ENCODE results near the gene BRAP.
A peak's percentile ranks its signal among the peaks of the same experiment; 100 is the strongest.

Gene BRAP

GRCh38 chr12:111691262-111691661 is 5.5 kb upstream of the BRAP start:
- Histone ChIP-seq H3F3A (ENCODE audit: insufficient read depth, low read length) (no peaks in the 10 kb centered on the region), H3K27ac (ENCODE audit: low read length) (no peak overlapping the region), H3K4me3 (ENCODE audit: low read length) (no peak overlapping the region), H3K4me2 (ENCODE audit: low read depth, low read length) (no peak overlapping the region), H3K9ac (ENCODE audit: low read length) (no peak overlapping the region), H3K4me1 (ENCODE audit: low read length) (peaks cover 6% of the 10 kb centered on the region), H3K9me2 (replicated peaks; ENCODE audit: insufficient read depth, low read length) (no peaks in the 10 kb centered on the region), H3K27me3 (replicated peaks; ENCODE audit: insufficient read depth, low read length) (no peaks in the 10 kb centered on the region), H3K9me3 (replicated peaks; ENCODE audit: insufficient read depth, low read length) (no peaks in the 10 kb centered on the region), H3K36me3 (replicated peaks; ENCODE audit: insufficient read depth, low read length) (no peaks in the 10 kb centered on the region), H2AFZ (ENCODE audit: low read length) (no peak overlapping the region), H4K20me1 (ENCODE audit: insufficient read depth, low read length) (no peaks in the 10 kb centered on the region), H3K79me2 (ENCODE audit: low read length) (peaks cover 11% of the 10 kb centered on the region)
- DNase-seq: no peak
- no peak for TF ChIP-seq EZH2 (optimal IDR thresholded peaks at IDR 0.05; ENCODE audit: low read depth, low read length)

DNA sequence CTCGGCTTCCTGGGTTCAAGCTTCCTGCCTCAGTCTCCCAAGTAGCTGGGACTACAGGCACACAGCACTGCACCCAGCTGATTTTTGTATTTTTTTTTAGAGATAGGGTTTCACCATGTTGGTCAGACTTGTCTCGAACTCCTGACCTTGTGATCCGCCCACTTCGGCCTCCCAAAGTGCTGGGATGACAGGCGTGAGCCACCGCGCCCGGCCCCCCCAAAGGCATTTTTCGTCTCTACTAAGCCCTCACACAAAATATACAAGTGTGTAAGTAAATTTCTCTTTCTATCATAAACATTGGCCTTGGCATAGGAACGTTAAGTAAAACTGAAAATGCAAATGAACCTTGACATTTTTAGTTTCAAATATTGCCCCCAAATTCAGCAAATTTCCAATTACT is 2.2 kb upstream of the BRAP start:
- Histone ChIP-seq H3K4me3 (ENCODE audit: low read length) (no peak overlapping the region), H3K36me3 (replicated peaks; ENCODE audit: insufficient read depth, low read length) (no peaks in the 10 kb centered on the region), H3K27me3 (replicated peaks; ENCODE audit: insufficient read depth, low read length) (no peaks in the 10 kb centered on the region), H3K9me2 (replicated peaks; ENCODE audit: insufficient read depth, low read length) (no peaks in the 10 kb centered on the region), H3F3A (ENCODE audit: insufficient read depth, low read length) (peaks cover 3% of the 10 kb centered on the region; the same call in 1 of the 2 replicates), H3K9ac (ENCODE audit: low read length) (no peak overlapping the region), H3K4me2 (ENCODE audit: low read depth, low read length) (no peak overlapping the region), H3K27ac (ENCODE audit: low read length) (no peak overlapping the region), H3K9me3 (replicated peaks; ENCODE audit: insufficient read depth, low read length) (no peaks in the 10 kb centered on the region), H3K4me1 (ENCODE audit: low read length) (peaks cover 6% of the 10 kb centered on the region), H3K79me2 (ENCODE audit: low read length) (peaks cover 34% of the 10 kb centered on the region), H2AFZ (ENCODE audit: low read length) (no peak overlapping the region), H4K20me1 (ENCODE audit: insufficient read depth, low read length) (no peaks in the 10 kb centered on the region)
- TF ChIP-seq, protein P1, sequence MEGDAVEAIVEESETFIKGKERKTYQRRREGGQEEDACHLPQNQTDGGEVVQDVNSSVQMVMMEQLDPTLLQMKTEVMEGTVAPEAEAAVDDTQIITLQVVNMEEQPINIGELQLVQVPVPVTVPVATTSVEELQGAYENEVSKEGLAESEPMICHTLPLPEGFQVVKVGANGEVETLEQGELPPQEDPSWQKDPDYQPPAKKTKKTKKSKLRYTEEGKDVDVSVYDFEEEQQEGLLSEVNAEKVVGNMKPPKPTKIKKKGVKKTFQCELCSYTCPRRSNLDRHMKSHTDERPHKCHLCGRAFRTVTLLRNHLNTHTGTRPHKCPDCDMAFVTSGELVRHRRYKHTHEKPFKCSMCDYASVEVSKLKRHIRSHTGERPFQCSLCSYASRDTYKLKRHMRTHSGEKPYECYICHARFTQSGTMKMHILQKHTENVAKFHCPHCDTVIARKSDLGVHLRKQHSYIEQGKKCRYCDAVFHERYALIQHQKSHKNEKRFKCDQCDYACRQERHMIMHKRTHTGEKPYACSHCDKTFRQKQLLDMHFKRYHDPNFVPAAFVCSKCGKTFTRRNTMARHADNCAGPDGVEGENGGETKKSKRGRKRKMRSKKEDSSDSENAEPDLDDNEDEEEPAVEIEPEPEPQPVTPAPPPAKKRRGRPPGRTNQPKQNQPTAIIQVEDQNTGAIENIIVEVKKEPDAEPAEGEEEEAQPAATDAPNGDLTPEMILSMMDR (IDR thresholded peaks at IDR 0.05; ENCODE audit: low read length): no peak
- TF ChIP-seq EZH2phosphoT487 (IDR thresholded peaks at IDR 0.05; ENCODE audit: low read length): no peak
- TF ChIP-seq EZH2 (optimal IDR thresholded peaks at IDR 0.05; ENCODE audit: low read depth, low read length): no peak
- no peak for DNase-seq

- H3K27me3 ChIP-seq (replicated peaks; ENCODE audit: insufficient read depth, low read length): no peaks in the 10 kb centered on the region
- TF ChIP-seq EZH2 (optimal IDR thresholded peaks at IDR 0.05; ENCODE audit: low read depth, low read length) (no peak), EZH2phosphoT487 (IDR thresholded peaks at IDR 0.05; ENCODE audit: low read length) (no peak)
- TF ChIP-seq, protein P1 (IDR thresholded peaks at IDR 0.05; ENCODE audit: low read length): peak; percentile 25; the same call in 1 of the 2 replicates
- no peaks in the 10 kb centered on the region for H4K20me1 ChIP-seq (ENCODE audit: insufficient read depth, low read length)
- H3K79me2 ChIP-seq (ENCODE audit: low read length): peaks cover 34% of the 10 kb centered on the region
- peak; percentile 46 for DNase-seq
- H3K4me1 ChIP-seq (ENCODE audit: low read length): peaks cover 6% of the 10 kb centered on the region
- H3K36me3 ChIP-seq (replicated peaks; ENCODE audit: insufficient read depth, low read length): no peaks in the 10 kb centered on the region
- H3K27ac ChIP-seq (ENCODE audit: low read length): no peak overlapping the region
- no peak overlapping the region for H3K9ac ChIP-seq (ENCODE audit: low read length)
- H3F3A ChIP-seq (ENCODE audit: insufficient read depth, low read length): peaks cover 3% of the 10 kb centered on the region; the same call in 1 of the 2 replicates
- H2AFZ ChIP-seq (ENCODE audit: low read length): no peak overlapping the region
- no peaks in the 10 kb centered on the region for H3K9me2 ChIP-seq (replicated peaks; ENCODE audit: insufficient read depth, low read length)
- peak overlapping the region; percentile 78; the same call in 1 of the 2 replicates for H3K4me2 ChIP-seq (ENCODE audit: low read depth, low read length)
- H3K9me3 ChIP-seq (replicated peaks; ENCODE audit: insufficient read depth, low read length): no peaks in the 10 kb centered on the region
- H3K4me3 ChIP-seq (ENCODE audit: low read length): no peak overlapping the region
These were observed 1.5 kb upstream of the BRAP start for GRCh38 chr12:111687255-111687654.

DNA sequence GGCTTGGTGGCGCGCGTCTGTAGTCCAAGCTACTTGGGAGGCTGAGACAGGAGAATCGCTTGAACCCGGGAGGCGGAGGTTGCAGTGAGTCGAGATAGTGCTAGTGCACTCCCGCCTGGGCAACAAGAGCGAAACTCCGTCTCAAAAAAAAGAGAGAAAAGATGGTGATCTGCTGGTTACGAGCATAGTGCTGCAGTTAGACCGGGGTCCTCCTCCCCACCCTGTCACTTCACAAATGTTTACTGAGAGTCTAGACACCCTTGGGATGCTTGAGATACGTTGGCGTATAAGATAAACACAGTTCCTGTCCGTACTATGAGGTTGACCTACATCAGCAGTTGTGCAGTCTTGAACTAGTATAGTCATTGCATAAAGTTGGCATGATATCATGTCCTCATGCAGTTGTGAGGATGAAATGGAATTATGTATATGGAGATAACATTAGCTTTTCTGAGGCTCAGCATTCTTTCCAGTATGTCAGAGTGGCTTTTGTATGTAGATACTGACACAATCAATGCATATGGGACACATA is 884 bp upstream of the BRAP start:
- no peaks in the 10 kb centered on the region for H3K27me3 ChIP-seq (replicated peaks; ENCODE audit: insufficient read depth, low read length)
- peaks cover 3% of the 10 kb centered on the region; the same call in 1 of the 2 replicates for H3F3A ChIP-seq (ENCODE audit: insufficient read depth, low read length)
- peak overlapping the region; percentile 78 for H3K4me2 ChIP-seq (ENCODE audit: low read depth, low read length)
- H3K4me1 ChIP-seq (ENCODE audit: low read length): peaks cover 6% of the 10 kb centered on the region
- no peak for TF ChIP-seq EZH2 (optimal IDR thresholded peaks at IDR 0.05; ENCODE audit: low read depth, low read length)
- TF ChIP-seq EZH2phosphoT487 (IDR thresholded peaks at IDR 0.05; ENCODE audit: low read length): no peak
- TF ChIP-seq, protein P1 (IDR thresholded peaks at IDR 0.05; ENCODE audit: low read length): no peak
- no peaks in the 10 kb centered on the region for H3K9me2 ChIP-seq (replicated peaks; ENCODE audit: insufficient read depth, low read length)
- peak overlapping the region; percentile 67; the same call in 1 of the 2 replicates for H3K27ac ChIP-seq (ENCODE audit: low read length)
- no peak for DNase-seq
- H3K79me2 ChIP-seq (ENCODE audit: low read length): peaks cover 34% of the 10 kb centered on the region
- H3K9ac ChIP-seq (ENCODE audit: low read length): peak overlapping the region; percentile 86; the same call in 1 of the 2 replicates
- 0 out of 2 replicates have a peak overlapping the region, but pooled peaks have one; percentile 79 for H2AFZ ChIP-seq (ENCODE audit: low read length)
- peak overlapping the region; percentile 93 for H3K4me3 ChIP-seq (ENCODE audit: low read length)
- no peaks in the 10 kb centered on the region for H3K36me3 ChIP-seq (replicated peaks; ENCODE audit: insufficient read depth, low read length)
- H4K20me1 ChIP-seq (ENCODE audit: insufficient read depth, low read length): no peaks in the 10 kb centered on the region
- no peaks in the 10 kb centered on the region for H3K9me3 ChIP-seq (replicated peaks; ENCODE audit: insufficient read depth, low read length)
